ENCODE results near the gene SPOCD1.

SPOCD1 gene

GRCh38 chr1:31753707-31754349 lies 62.0 kb downstream of the SPOCD1 start:
- DNase-seq = peak; percentile 59

GRCh38 chr1:31752952-31753475 lies 62.8 kb downstream of the SPOCD1 start:
- DNase-seq = no peak

- DNase-seq = no peak
These were observed 63.6 kb downstream of the SPOCD1 start for GRCh38 chr1:31752258-31752657.

- no peak for DNase-seq
These were observed 64.0 kb downstream of the SPOCD1 start for GRCh38 chr1:31751822-31752241.

GRCh38 chr1:31750858-31751510 lies 64.8 kb downstream of the SPOCD1 start:
- no peak for DNase-seq

GRCh38 chr1:31749785-31750735 lies 65.8 kb downstream of the SPOCD1 start:
- no peak for DNase-seq

GRCh38 chr1:31748365-31748764 lies 67.5 kb downstream of the SPOCD1 start:
- DNase-seq = no peak

GRCh38 chr1:31747304-31747703 lies 68.5 kb downstream of the SPOCD1 start:
- no peak for DNase-seq

- no peak for DNase-seq
These were observed 69.1 kb downstream of the SPOCD1 start for GRCh38 chr1:31746687-31747086.

- DNase-seq = no peak
These were observed 69.7 kb downstream of the SPOCD1 start for GRCh38 chr1:31745946-31746670.

GRCh38 chr1:31745096-31745945 lies 70.5 kb downstream of the SPOCD1 start:
- no peak for DNase-seq

- DNase-seq = no peak
These were observed 71.5 kb downstream of the SPOCD1 start for GRCh38 chr1:31744165-31744888.

GRCh38 chr1:31742462-31743212 lies 73.2 kb downstream of the SPOCD1 start:
- no peak for DNase-seq
